ENCODE measurements around the gene TPK1. TPM values are rescaled to one million over a fixed set of nuclear protein-coding genes. Genes with fewer than 3 reads are reported as not detected.

The TPK1 gene
- total RNA-seq, 1 donor from 2014 or later = 14.5 TPM

DNA sequence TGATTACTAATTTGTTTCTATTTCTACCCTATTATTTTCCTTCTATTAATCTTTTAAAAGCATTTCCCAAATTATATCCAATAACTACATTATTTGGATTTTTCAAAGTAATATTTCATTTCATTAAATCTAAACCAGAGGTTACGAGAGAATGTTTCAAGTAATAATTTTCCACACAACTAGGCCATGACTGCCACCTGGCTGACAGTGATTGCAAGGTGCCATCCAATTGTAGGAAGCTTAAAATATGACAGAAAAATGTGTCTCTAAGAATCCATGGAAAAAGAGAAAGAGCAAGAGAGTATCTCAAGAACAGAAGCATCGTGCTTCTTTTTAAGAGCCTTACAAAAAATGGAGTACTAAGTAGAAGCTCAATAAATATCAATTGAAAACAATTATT lies 48.7 kb downstream of the TPK1 start:
- H3K4me3 ChIP-seq = no peak overlapping the region
- no peak overlapping the region for H3K27ac ChIP-seq
- no peak for TF ChIP-seq EZH2 (IDR thresholded peaks at IDR 0.05)
- TF ChIP-seq CTCF (IDR thresholded peaks at IDR 0.05) = peak; percentile 39
- no peaks in the 10 kb centered on the region for H3K36me3 ChIP-seq
- no peaks in the 10 kb centered on the region for H3K4me1 ChIP-seq
- Mint-ChIP-seq H3K4me1 (no peaks in the 10 kb centered on the region), H3K27ac (no peak overlapping the region), H3K9me3 (no peaks in the 10 kb centered on the region), H3K27me3 (ENCODE audit: insufficient read depth, low read depth) (no peaks in the 10 kb centered on the region), H3K4me3 (no peak overlapping the region), H3K36me3 (no peaks in the 10 kb centered on the region)
- no peak overlapping the region for H3K4me2 ChIP-seq
- no peak overlapping the region for H3K9ac ChIP-seq
- H4K20me1 ChIP-seq (ENCODE audit: low read depth) = no peaks in the 10 kb centered on the region
- no peaks in the 10 kb centered on the region for H3K79me2 ChIP-seq (ENCODE audit: low read depth)
- no peaks in the 10 kb centered on the region for H3K27me3 ChIP-seq
- DNase-seq (ENCODE audit: low spot score) = no peak
- no peaks in the 10 kb centered on the region for H3F3A ChIP-seq (ENCODE audit: low read depth)
- H2AFZ ChIP-seq (replicated peaks) = no peak overlapping the region
- no peaks in the 10 kb centered on the region for H3K9me3 ChIP-seq (ENCODE audit: low read depth)

GRCh38 chr7:144786522-144786921 lies 49.3 kb downstream of the TPK1 start:
- H2AFZ ChIP-seq (replicated peaks) = peak overlapping the region; percentile 23
- Mint-ChIP-seq H3K9me3 (no peaks in the 10 kb centered on the region), H3K36me3 (no peaks in the 10 kb centered on the region), H3K27me3 (ENCODE audit: insufficient read depth, low read depth) (no peaks in the 10 kb centered on the region), H3K27ac (no peak overlapping the region), H3K4me1 (no peaks in the 10 kb centered on the region), H3K4me3 (no peak overlapping the region)
- no peaks in the 10 kb centered on the region for H3K36me3 ChIP-seq
- H3K9me3 ChIP-seq (ENCODE audit: low read depth) = no peaks in the 10 kb centered on the region
- peak; percentile 35 for DNase-seq (ENCODE audit: low spot score)
- H3K4me2 ChIP-seq = no peak overlapping the region
- H3K9ac ChIP-seq = no peak overlapping the region
- H3F3A ChIP-seq (ENCODE audit: low read depth) = no peaks in the 10 kb centered on the region
- H3K27ac ChIP-seq = no peak overlapping the region
- TF ChIP-seq CTCF (IDR thresholded peaks at IDR 0.05) (peak; percentile 49), EZH2 (IDR thresholded peaks at IDR 0.05) (no peak)
- no peak overlapping the region for H3K4me3 ChIP-seq
- no peaks in the 10 kb centered on the region for H3K27me3 ChIP-seq
- no peaks in the 10 kb centered on the region for H3K79me2 ChIP-seq (ENCODE audit: low read depth)
- H4K20me1 ChIP-seq (ENCODE audit: low read depth) = no peaks in the 10 kb centered on the region
- H3K4me1 ChIP-seq = no peaks in the 10 kb centered on the region

GRCh38 chr7:144786079-144786478 lies 49.8 kb downstream of the TPK1 start:
- H3K27ac Mint-ChIP-seq = no peak overlapping the region

More at GRCh38 chr7:144786079-144786478, 49.8 kb downstream of the TPK1 start:
- no peaks in the 10 kb centered on the region for H3K36me3 Mint-ChIP-seq
- Histone ChIP-seq H3K9ac (no peak overlapping the region), H3F3A (ENCODE audit: low read depth) (no peaks in the 10 kb centered on the region), H2AFZ (replicated peaks) (peak overlapping the region; percentile 23), H3K79me2 (ENCODE audit: low read depth) (no peaks in the 10 kb centered on the region), H3K27me3 (no peaks in the 10 kb centered on the region), H3K36me3 (no peaks in the 10 kb centered on the region), H3K4me2 (no peak overlapping the region), H4K20me1 (ENCODE audit: low read depth) (no peaks in the 10 kb centered on the region), H3K27ac (no peak overlapping the region), H3K9me3 (ENCODE audit: low read depth) (no peaks in the 10 kb centered on the region), H3K4me3 (no peak overlapping the region), H3K4me1 (no peaks in the 10 kb centered on the region)
- TF ChIP-seq EZH2phosphoT487 (IDR thresholded peaks at IDR 0.05) (no peak), CTCF (IDR thresholded peaks at IDR 0.05) (no peak), EZH2 (IDR thresholded peaks at IDR 0.05) (no peak)
- no peaks in the 10 kb centered on the region for H3K9me3 Mint-ChIP-seq
- H3K4me1 Mint-ChIP-seq = no peaks in the 10 kb centered on the region
- H3K27me3 Mint-ChIP-seq (ENCODE audit: insufficient read depth, low read depth) = no peaks in the 10 kb centered on the region
- peak; percentile 11 for DNase-seq (ENCODE audit: low spot score)
- no peak overlapping the region for H3K4me3 Mint-ChIP-seq

Measured in neural progenitor cell (in vitro differentiated cells).